H54 (cell line): ENCODE results near the gene HCRTR2.
"Not testable (repeated sequence)": the region's sequence is repeated elsewhere in the genome, so short reads cannot be mapped to it uniquely, and the experiment has no call there.

Source experiments
- DNase-seq: peaks from one replicate; pipeline ENCODE4 v3.0.0; 2011; ENCODE audit warnings: low spot score, mixed read lengths; ENCODE audit not compliant: insufficient read length
- FAIRE-seq: peaks from 3 replicates; lab custom pipeline; 2011; peaks lifted over from hg19 to GRCh38; lab: Jason Lieb, UNC
- POLR2A ChIP-seq: IDR thresholded peaks from 2 replicates; pipeline ENCODE4 v1.6.1; 2011; ENCODE audit warnings: low read depth, mild to moderate bottlenecking, low read length

Gene HCRTR2

GRCh38 chr6:55260181-55260580 is 85.9 kb downstream of the HCRTR2 start:
- TF ChIP-seq POLR2A: no peak
- DNase-seq (no peak), FAIRE-seq (no peak)

DNA sequence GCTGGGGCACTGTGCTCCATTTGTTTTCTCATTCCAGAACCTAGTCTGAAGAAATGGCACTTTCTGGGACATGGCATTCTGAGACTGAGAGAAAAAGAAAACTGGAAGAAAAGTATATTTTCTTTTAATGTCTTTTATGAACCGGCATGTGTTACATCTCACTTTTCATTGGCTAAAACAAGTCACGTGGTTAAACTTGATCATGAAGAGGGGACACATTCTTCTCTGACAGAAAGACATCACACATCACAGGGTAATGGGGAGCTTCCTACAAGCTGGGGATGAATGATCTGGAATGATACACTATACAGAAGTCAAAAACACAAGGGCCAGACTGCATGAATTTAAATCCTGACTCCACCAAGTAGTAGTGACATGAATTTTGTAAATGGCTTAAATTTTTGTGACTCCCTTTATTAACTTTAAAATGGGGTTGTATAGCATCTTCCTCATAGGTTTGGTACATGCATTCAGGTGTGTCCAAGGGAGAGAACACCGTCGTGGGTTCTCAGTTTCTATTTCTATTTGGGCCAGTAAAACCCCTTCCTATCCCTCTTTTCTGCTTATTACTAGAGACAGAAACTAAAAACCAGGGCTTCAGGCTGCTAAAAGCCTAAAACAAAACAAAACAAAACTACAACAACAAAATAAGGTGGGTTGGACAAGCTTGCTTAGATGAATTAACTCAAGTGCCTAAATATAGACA is 91.2 kb downstream of the HCRTR2 start:
- FAIRE-seq (no peak), DNase-seq (no peak)
- no peak for TF ChIP-seq POLR2A

- no peak for TF ChIP-seq POLR2A
- DNase-seq: no peak
- no peak for FAIRE-seq
Measured at GRCh38 chr6:55266896-55267295, 92.6 kb downstream of the HCRTR2 start.

DNA sequence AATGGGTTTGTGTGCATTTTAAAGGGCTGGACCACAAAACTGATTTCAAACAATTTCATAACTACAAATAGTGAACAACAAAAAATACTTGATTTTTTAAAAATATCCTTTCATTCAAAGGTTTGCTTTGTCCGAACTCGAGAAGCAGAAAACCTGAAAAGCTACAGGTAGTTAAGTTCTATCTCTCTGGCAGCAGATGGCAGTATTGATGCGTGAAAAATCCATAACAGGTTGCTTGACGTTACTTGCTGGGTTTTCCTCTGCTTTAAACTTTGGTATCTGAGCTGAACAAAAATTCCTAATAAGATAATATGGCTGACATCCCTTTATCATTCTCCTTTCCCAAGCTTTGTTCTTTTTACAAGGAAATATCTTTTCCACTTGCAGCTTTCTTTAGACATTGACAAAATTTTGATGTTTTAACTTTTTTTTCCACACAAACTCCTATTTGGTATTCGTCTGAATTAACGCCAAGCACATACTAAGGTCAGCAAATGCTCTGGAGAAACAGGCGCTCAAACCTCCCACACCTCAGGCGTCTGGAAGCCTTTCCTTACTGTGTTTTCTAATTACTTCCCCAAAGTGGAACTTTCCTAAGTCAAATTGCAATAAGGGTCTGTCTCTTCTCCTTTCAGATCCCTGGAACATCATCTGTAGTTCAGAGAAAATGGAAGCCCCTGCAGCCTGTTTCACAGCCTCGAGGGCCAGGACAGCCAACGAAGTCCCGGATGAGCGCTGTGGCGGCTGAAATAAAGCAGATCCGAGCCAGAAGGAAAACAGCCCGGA is 102.6 kb downstream of the HCRTR2 start:
- no peak for TF ChIP-seq POLR2A
- DNase-seq: peak; percentile 3
- FAIRE-seq: peak; percentile 92

- no peak for TF ChIP-seq POLR2A
- no peak for FAIRE-seq
- DNase-seq: no peak
Measured at GRCh38 chr6:55277646-55278045, 103.3 kb downstream of the HCRTR2 start.

DNA sequence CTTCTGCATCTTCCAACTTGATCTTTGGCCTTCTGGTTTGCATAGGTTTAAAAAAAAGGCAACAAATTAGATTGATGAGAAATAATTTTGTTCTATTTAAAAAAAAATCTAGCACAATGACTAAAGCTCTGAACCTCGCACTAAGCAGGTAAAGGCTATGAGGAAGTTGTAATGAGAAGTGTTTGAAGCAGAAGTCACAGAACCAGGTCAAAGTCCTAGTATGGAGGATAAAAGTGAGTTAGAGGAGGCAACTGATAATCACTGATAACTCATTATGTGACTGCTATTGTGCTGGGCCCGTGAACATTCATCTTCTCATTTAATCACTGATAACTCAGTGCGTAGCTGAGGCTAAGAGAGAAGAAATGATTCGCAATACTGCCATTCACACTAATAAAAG is 106.9 kb downstream of the HCRTR2 start:
- no peak for TF ChIP-seq POLR2A
- no peak for FAIRE-seq
- no peak for DNase-seq

DNA sequence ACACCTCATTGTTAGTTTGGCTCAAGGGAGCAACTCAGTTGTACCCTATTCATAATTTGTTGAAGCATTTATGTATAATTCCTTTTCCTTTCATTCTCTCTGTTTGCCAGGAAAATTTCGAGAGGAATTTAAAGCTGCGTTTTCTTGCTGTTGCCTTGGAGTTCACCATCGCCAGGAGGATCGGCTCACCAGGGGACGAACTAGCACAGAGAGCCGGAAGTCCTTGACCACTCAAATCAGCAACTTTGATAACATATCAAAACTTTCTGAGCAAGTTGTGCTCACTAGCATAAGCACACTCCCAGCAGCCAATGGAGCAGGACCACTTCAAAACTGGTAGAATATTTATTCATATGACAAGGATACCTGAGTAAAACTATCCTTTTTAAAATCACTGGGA is 107.8 kb downstream of the HCRTR2 start:
- DNase-seq (no peak), FAIRE-seq (no peak)
- TF ChIP-seq POLR2A: no peak

DNA sequence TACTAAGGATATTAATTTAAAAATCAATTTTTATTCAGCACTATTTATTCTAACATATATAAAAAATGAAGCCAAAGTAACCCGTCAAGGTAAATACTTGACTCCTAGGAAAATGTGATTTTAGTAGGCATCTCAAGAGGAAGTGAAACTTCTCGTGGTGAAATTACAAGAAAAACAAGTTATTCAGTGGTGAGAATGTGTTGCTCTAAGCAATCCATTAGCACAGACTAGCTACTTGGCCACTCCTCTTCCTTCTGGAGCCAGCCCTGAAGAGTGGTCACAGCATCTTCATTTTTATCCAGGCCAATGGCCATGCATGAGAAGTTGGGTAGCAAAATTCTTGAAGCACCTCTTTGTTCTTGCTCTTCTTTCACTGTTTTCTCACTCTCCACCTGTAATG is 112.5 kb downstream of the HCRTR2 start:
- no peak for TF ChIP-seq POLR2A
- FAIRE-seq: no peak
- no peak for DNase-seq

GRCh38 chr6:55290736-55291135 is 116.4 kb downstream of the HCRTR2 start:
- DNase-seq: no peak
- no peak for TF ChIP-seq POLR2A
- no peak for FAIRE-seq

GRCh38 chr6:55293116-55293515 is 118.8 kb downstream of the HCRTR2 start:
- FAIRE-seq: no peak

DNA sequence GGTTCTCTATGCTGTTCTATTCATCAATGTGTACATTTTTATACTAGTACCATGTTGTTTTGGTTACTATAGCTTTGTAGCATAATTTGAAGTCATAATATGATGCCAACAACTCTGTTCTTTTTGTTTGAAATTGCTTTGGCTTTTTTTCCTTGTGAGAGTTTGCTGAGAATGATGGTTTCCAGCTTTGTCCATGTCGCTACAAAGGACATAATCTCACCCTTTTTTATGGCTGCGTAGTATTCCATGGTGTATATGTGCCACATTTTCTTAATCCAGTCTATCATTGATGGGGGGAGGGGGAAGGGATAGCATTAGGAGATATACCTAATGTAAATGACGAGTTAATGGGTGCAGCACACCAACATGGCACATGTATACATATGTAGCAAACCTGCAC is 122.9 kb downstream of the HCRTR2 start:
- not testable (repeated sequence) for FAIRE-seq

More at GRCh38 chr6:55293116-55293515, 118.8 kb downstream of the HCRTR2 start:
- TF ChIP-seq POLR2A: no peak
- DNase-seq: peak; percentile 15

DNA sequence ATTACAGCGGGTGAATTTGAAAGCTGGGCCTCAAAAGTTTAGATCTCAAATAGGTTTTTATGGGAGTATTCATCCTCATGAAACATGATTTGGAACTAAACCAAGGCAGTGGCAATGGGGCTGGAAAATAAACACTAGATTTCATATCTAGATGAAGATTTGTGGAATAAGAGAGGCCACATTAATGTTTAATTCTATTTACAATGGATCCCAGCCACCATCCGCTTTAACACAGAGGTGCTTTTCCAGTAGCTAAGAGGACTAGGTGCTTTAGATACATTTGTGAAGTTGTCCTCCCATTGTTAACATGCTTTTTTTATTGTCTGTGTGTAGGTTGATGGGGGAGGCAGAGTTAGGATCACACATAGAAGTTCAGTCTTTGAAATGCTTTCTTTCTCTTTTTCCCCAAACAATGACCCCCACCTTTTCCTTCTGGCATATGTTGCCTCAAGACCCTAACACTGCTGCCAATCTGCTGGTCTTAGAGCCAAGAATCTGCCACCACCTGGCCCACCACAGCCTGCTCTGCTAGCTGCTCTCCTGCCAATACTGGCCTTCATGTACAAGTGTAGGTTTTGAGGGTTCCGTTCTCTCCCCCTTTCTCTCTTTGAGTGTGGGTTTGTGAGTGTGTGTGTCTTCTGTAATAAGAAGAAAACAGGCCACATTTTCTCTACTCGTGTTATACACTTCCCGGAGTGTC is 125.1 kb downstream of the HCRTR2 start:
- DNase-seq (no peak), FAIRE-seq (no peak)
- TF ChIP-seq POLR2A: no peak

More for the DNA sequence above, 122.9 kb downstream of the HCRTR2 start:
- not testable (repeated sequence) for DNase-seq

DNA sequence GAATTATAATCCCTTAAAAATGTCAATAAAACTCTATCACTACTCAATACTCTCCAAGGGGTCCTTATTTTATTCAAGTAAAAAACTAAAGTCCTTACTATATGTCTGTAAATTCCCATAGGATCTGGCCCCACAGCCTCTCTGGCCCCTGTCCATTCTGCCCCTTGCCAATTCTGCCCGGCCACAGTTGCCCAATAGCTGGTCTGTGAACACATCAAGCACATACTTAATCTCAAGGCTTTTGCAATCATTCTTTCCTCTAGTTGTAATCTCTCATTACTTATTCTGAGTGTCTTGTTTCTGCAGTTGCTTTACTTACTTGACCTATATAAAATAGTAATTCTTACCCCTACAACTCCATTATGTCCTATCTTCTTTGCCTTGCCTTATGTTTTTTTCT is 130.4 kb downstream of the HCRTR2 start:
- TF ChIP-seq POLR2A: no peak
- FAIRE-seq (no peak), DNase-seq (no peak)
